NB4 (cell line): ENCODE data around the gene CCSER1.

Experiments
- DNase-seq: peaks from one replicate; pipeline ENCODE4 v3.0.0; 2010; ENCODE audit warnings: low read depth
- H3K4me3 ChIP-seq: one replicate; pipeline ENCODE4 v1.5.1; 2011; ENCODE audit warnings: mild to moderate bottlenecking, low read depth, low read length, moderate library complexity
- MYC ChIP-seq: IDR thresholded peaks from 2 replicates; pipeline ENCODE4 v1.6.1; 2011; ENCODE audit warnings: low read depth, low read length
- POLR2A ChIP-seq: IDR thresholded peaks from 2 replicates; pipeline ENCODE4 v1.6.1; 2011; ENCODE audit warnings: mild to moderate bottlenecking; ENCODE audit not compliant: insufficient read length; ENCODE audit errors: extremely low read depth
- TF ChIP-seq, protein P1 (sequence below): IDR thresholded peaks from 2 replicates; pipeline ENCODE4 v1.6.1; 2011; ENCODE audit warnings: low read depth, low read length
- TF ChIP-seq, protein P2 (sequence below): IDR thresholded peaks from one replicate; pipeline ENCODE4 v1.5.1; 2012; ENCODE audit warnings: low read depth, low read length

The CCSER1 gene

GRCh38 chr4:90498175-90498574 is 371.0 kb downstream of the CCSER1 start:
- H3K4me3 ChIP-seq: no peak overlapping the region
- TF ChIP-seq, protein P1, sequence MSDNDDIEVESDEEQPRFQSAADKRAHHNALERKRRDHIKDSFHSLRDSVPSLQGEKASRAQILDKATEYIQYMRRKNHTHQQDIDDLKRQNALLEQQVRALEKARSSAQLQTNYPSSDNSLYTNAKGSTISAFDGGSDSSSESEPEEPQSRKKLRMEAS: no peak
- TF ChIP-seq POLR2A (no peak), MYC (no peak)
- TF ChIP-seq, protein P2, sequence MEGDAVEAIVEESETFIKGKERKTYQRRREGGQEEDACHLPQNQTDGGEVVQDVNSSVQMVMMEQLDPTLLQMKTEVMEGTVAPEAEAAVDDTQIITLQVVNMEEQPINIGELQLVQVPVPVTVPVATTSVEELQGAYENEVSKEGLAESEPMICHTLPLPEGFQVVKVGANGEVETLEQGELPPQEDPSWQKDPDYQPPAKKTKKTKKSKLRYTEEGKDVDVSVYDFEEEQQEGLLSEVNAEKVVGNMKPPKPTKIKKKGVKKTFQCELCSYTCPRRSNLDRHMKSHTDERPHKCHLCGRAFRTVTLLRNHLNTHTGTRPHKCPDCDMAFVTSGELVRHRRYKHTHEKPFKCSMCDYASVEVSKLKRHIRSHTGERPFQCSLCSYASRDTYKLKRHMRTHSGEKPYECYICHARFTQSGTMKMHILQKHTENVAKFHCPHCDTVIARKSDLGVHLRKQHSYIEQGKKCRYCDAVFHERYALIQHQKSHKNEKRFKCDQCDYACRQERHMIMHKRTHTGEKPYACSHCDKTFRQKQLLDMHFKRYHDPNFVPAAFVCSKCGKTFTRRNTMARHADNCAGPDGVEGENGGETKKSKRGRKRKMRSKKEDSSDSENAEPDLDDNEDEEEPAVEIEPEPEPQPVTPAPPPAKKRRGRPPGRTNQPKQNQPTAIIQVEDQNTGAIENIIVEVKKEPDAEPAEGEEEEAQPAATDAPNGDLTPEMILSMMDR: no peak
- DNase-seq: no peak

DNA sequence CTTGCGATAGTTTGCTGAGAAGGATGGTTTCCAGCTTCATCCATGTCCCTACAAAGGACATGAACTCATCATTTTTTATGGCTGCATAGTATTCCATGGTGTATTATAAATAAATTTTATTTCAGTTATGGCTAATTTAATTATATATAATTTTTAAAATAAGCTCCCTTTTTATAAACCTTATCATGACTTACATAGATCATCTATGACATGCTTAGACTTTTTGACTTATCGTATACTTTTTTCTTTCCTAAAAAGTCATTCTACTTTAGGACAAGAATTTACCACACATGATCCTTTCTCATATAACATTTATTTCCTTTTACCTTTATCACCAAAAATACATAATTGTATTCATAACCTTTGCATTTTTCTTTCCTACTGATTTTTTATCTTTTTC is 376.5 kb downstream of the CCSER1 start:
- no peak overlapping the region for H3K4me3 ChIP-seq
- no peak for DNase-seq
- TF ChIP-seq, protein P1: no peak
- TF ChIP-seq, protein P2: no peak
- TF ChIP-seq MYC (no peak), POLR2A (no peak)

GRCh38 chr4:90515191-90515590 is 388.0 kb downstream of the CCSER1 start:
- H3K4me3 ChIP-seq: no peak overlapping the region
- DNase-seq: no peak
- no peak for TF ChIP-seq POLR2A
- no peak for TF ChIP-seq MYC
- TF ChIP-seq, protein P1: no peak
- TF ChIP-seq, protein P2: no peak

DNA sequence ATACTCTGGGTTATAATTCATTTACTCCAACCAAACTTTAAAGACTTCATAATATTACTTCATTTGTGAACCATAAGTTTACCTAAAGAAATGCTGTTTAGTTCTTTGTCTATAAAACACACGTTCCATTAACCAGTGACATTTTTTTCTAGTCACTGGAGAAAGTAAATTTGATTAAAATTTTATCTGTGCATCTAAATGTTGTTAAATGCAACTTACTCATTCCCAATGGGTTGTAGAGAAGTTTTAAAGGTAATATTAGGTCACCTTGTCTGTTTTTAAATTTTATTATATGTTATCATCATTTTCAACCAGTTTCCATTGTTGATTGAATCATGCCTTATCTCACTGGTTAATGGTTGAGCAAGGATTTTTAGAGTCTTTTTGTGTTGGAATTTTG is 401.4 kb downstream of the CCSER1 start:
- TF ChIP-seq, protein P1: no peak
- no peak for TF ChIP-seq POLR2A
- TF ChIP-seq MYC: no peak
- TF ChIP-seq, protein P2: no peak
- H3K4me3 ChIP-seq: no peak overlapping the region
- DNase-seq: no peak

GRCh38 chr4:90536408-90536807 is 409.2 kb downstream of the CCSER1 start:
- DNase-seq: no peak

GRCh38 chr4:90537491-90537890 is 410.3 kb downstream of the CCSER1 start:
- no peak overlapping the region for H3K4me3 ChIP-seq
- no peak for DNase-seq
- TF ChIP-seq POLR2A: no peak
- TF ChIP-seq MYC: no peak
- TF ChIP-seq, protein P1: no peak
- TF ChIP-seq, protein P2: no peak

More at GRCh38 chr4:90536408-90536807, 409.2 kb downstream of the CCSER1 start:
- no peak overlapping the region for H3K4me3 ChIP-seq
- TF ChIP-seq POLR2A (no peak), MYC (no peak)
- TF ChIP-seq, protein P1: no peak
- TF ChIP-seq, protein P2: no peak
